Keratinocyte (primary cell): Measurements from ENCODE around the gene LRRC52. TPM values are rescaled to one million over a fixed set of nuclear protein-coding genes. Genes with fewer than 3 reads are reported as not detected.

ENCODE experiments used
- DNase-seq: peaks from one replicate; pipeline ENCODE4 v3.0.0-alpha.2; 2011; ENCODE audit warnings: low read depth, missing footprints, low spot score
- FAIRE-seq: peaks from 2 replicates; lab custom pipeline; 2011; peaks lifted over from hg19 to GRCh38; lab: Jason Lieb, UNC
- H2AFZ ChIP-seq: 2 replicates; pipeline ENCODE4 v1.6.0; 2012; ENCODE audit warnings: low read length, control low read depth, inconsistent platforms; ENCODE audit not compliant: control insufficient read depth
- H3K27ac ChIP-seq: 2 replicates; pipeline ENCODE4 v1.5.1; 2011; ENCODE audit warnings: low read length; ENCODE audit not compliant: control insufficient read depth, insufficient read depth
- H3K27me3 ChIP-seq: 3 replicates; pipeline ENCODE4 v1.6.0; 2011; ENCODE audit warnings: low read length; ENCODE audit not compliant: control insufficient read depth, insufficient read depth; ENCODE audit errors: extremely low read depth
- H3K36me3 ChIP-seq, 2 experiments: 2 replicates in 1 of 2; 3 replicates in 1 of 2; pipeline ENCODE4 v1.5.1; 2011; ENCODE audit warnings: low read length in 2 of 2, mild to moderate bottlenecking in 1 of 2; ENCODE audit not compliant: control insufficient read depth in 2 of 2, insufficient read depth in 2 of 2; ENCODE audit errors: extremely low read depth in 1 of 2
- H3K4me1 ChIP-seq: 3 replicates; pipeline ENCODE4 v1.5.1; 2011; ENCODE audit warnings: low read length; ENCODE audit not compliant: control insufficient read depth, insufficient read depth; ENCODE audit errors: extremely low read depth
- H3K4me2 ChIP-seq: 3 replicates; pipeline ENCODE4 v1.6.0; 2011; ENCODE audit warnings: low read depth, low read length; ENCODE audit not compliant: control insufficient read depth, insufficient read depth; ENCODE audit errors: extremely low read depth
- H3K4me3 ChIP-seq, 3 experiments: fragments of 200-600 bp in 1 of 3; sonication (generic) in 1 of 3; 2 replicates in 2 of 3; 3 replicates in 1 of 3; pipeline ENCODE4 v1.5.1; 2011 to 2016; ENCODE audit warnings: low read length in 3 of 3, mild to moderate bottlenecking in 3 of 3, control low read depth in 2 of 3, inconsistent platforms in 1 of 3, low read depth in 1 of 3, mixed read lengths in 1 of 3, mixed run types in 1 of 3, moderate library complexity in 1 of 3; ENCODE audit not compliant: control insufficient read depth in 2 of 3, insufficient read depth in 2 of 3; ENCODE audit errors: extremely low read depth in 1 of 3
- H3K79me2 ChIP-seq: 2 replicates; pipeline ENCODE4 v1.6.0; 2012; ENCODE audit warnings: low read length; ENCODE audit not compliant: control insufficient read depth, insufficient read depth
- H3K9ac ChIP-seq: 3 replicates; pipeline ENCODE4 v1.6.0; 2011; ENCODE audit warnings: low read length; ENCODE audit not compliant: control insufficient read depth, insufficient read depth; ENCODE audit errors: extremely low read depth
- H3K9me1 ChIP-seq: 3 replicates; pipeline ENCODE4 v1.6.0; 2011; ENCODE audit warnings: low read length; ENCODE audit not compliant: control insufficient read depth, insufficient read depth; ENCODE audit errors: extremely low read depth
- H3K9me3 ChIP-seq: 2 replicates; pipeline ENCODE4 v1.5.1; 2012; ENCODE audit warnings: low read depth, low read length; ENCODE audit not compliant: control insufficient read depth
- H4K20me1 ChIP-seq: 3 replicates; pipeline ENCODE4 v1.6.0; 2011; ENCODE audit warnings: low read length; ENCODE audit not compliant: control insufficient read depth, insufficient read depth; ENCODE audit errors: extremely low read depth
- CTCF ChIP-seq, 3 experiments: IDR thresholded peaks in 1 of 3; conservative IDR thresholded peaks in 1 of 3; optimal IDR thresholded peaks in 1 of 3; 2 replicates in 2 of 3; 3 replicates in 1 of 3; pipeline versions ENCODE3 to v1.5.1; 2011; ENCODE audit warnings: low read length in 3 of 3, mild to moderate bottlenecking in 3 of 3, moderate library complexity in 2 of 3, control low read depth in 1 of 3, inconsistent platforms in 1 of 3; ENCODE audit not compliant: insufficient read depth in 2 of 3; ENCODE audit errors: extremely low read depth in 1 of 3
- EZH2 ChIP-seq: IDR thresholded peaks from one replicate; pipeline ENCODE4 v1.6.1; 2012; ENCODE audit warnings: inconsistent platforms, mild to moderate bottlenecking, low read length, moderate library complexity
- dilution Hi-C: fragments of 300-500 bp; cut with MboI; formaldehyde crosslinking; loops from one replicate; pipeline ENCODE4 v1.7.0; 2020; ENCODE audit warnings: low sequenced_read_pairs; ENCODE audit not compliant: extremely low pct_ligation_motif_present
- polyA plus RNA-seq, 5 experiments: library from polyadenylated mRNA; depleted of rRNA in 3 of 5; stranded (reverse) in 3 of 5; stranded (forward) in 1 of 5; unstranded in 1 of 5; fragments of >200 nt; gene quantifications; 1 replicate in 1 of 5; 2 replicates in 3 of 5; 3 replicates in 1 of 5; pipeline versions ENCODE4 v1.2.1 to v1.2.3, GENCODE V29; 2011 to 2012; ENCODE audit warnings: missing spikeins in 2 of 5, low read depth in 1 of 5, low replicate concordance in 1 of 5

LRRC52 gene
- polyA plus RNA-seq, 1 donor (not counting 4 experiments of a cell fraction or from before 2014, with no cell fraction given) = not detected

- Histone ChIP-seq H3K4me2 (no peak overlapping the region), H3K36me3 (no peaks in the 10 kb centered on the region), H3K9ac (no peak overlapping the region), H3K27me3 (no peaks in the 10 kb centered on the region), H3K4me1 (no peaks in the 10 kb centered on the region), H3K9me3 (no peaks in the 10 kb centered on the region), H3K27ac (no peak overlapping the region), H4K20me1 (no peaks in the 10 kb centered on the region), H2AFZ (no peak overlapping the region), H3K79me2 (no peaks in the 10 kb centered on the region), H3K9me1 (no peaks in the 10 kb centered on the region), H3K4me3 (no peak overlapping the region)
- TF ChIP-seq CTCF (optimal IDR thresholded peaks at IDR 0.05 in 1 of 3, IDR thresholded peaks at IDR 0.05 in 1 of 3, conservative IDR thresholded peaks at IDR 0.05 in 1 of 3; ENCODE audit: extremely low read depth in 1 of 3, insufficient read depth in 2 of 3, low read length in 3 of 3) (no peak), EZH2 (no peak)
- FAIRE-seq (no peak), DNase-seq (no peak)
- dilution Hi-C loops = no loop called here
These were observed 7.8 kb upstream of the LRRC52 start for GRCh38 chr1:165536016-165536415.

GRCh38 chr1:165537356-165538109 is 6.3 kb upstream of the LRRC52 start:
- Histone ChIP-seq H3K4me1 (no peaks in the 10 kb centered on the region), H3K27ac (no peak overlapping the region), H3K9me1 (no peaks in the 10 kb centered on the region), H3K9ac (no peak overlapping the region), H3K4me3 (no peak overlapping the region), H3K79me2 (no peaks in the 10 kb centered on the region), H3K9me3 (no peaks in the 10 kb centered on the region), H3K36me3 (no peaks in the 10 kb centered on the region), H2AFZ (no peak overlapping the region), H3K27me3 (no peaks in the 10 kb centered on the region), H4K20me1 (no peaks in the 10 kb centered on the region), H3K4me2 (no peak overlapping the region)
- dilution Hi-C loops = no loop called here
- FAIRE-seq (no peak), DNase-seq (no peak)
- TF ChIP-seq EZH2 (no peak), CTCF (optimal IDR thresholded peaks at IDR 0.05 in 1 of 3, IDR thresholded peaks at IDR 0.05 in 1 of 3, conservative IDR thresholded peaks at IDR 0.05 in 1 of 3; ENCODE audit: extremely low read depth in 1 of 3, insufficient read depth in 2 of 3, low read length in 3 of 3) (no peak)
